K562 (cell line): ENCODE results near the gene PPIAL4G. TPM values are rescaled to one million over a fixed set of nuclear protein-coding genes. Genes with fewer than 3 reads are reported as not detected.

ENCODE experiments used
- DLX4 ChIP-seq: fragments of 250-450 bp; sonication (Bioruptor Pico); IDR thresholded peaks from 2 replicates; pipeline ENCODE4 v1.6.1; 2021; ENCODE audit warnings: mild to moderate bottlenecking
- DNMT1 ChIP-seq: fragments of 450-650 bp; IDR thresholded peaks from 2 replicates; pipeline ENCODE4 v1.6.1; 2016; ENCODE audit warnings: antibody characterized with exemption, mild to moderate bottlenecking
- ELF2 ChIP-seq: fragments of 250-450 bp; sonication (Bioruptor Pico); IDR thresholded peaks from 2 replicates; pipeline ENCODE4 v1.5.0; 2021; ENCODE audit warnings: mild to moderate bottlenecking
- ESRRB ChIP-seq: fragments of 250-450 bp; sonication (Bioruptor Pico); IDR thresholded peaks from 2 replicates; pipeline ENCODE4 v1.5.0; 2020; ENCODE audit warnings: mild to moderate bottlenecking, moderate library complexity, borderline replicate concordance
- HDAC2 ChIP-seq: fragments of 450-650 bp; IDR thresholded peaks from 2 replicates; pipeline ENCODE4 v1.6.1; 2016; ENCODE audit warnings: mild to moderate bottlenecking
- MTA2 ChIP-seq: fragments of 450-650 bp; IDR thresholded peaks from 2 replicates; pipeline ENCODE4 v1.6.1; 2016; ENCODE audit warnings: low read depth
- NFATC3 ChIP-seq: fragments of 450-650 bp; IDR thresholded peaks from 2 replicates; pipeline ENCODE4 v1.6.1; 2017; ENCODE audit warnings: mild to moderate bottlenecking
- NR2C2 ChIP-seq, 2 experiments: fragments of 200-800 bp in 1 of 2; sonication (Bioruptor generic) in 1 of 2; sonication (generic) in 1 of 2; formaldehyde crosslinking in 1 of 2; IDR thresholded peaks; 2 replicates each; pipeline versions ENCODE4 v1.6.1 to v1.8.0; 2016 to 2022; ENCODE audit warnings: mild to moderate bottlenecking in 1 of 2, missing compliant biosample characterization in 1 of 2, missing genetic modification characterization in 1 of 2, missing genetic modification reagents in 1 of 2
- SIN3A ChIP-seq, 2 experiments: fragments of 150-350 bp in 1 of 2; IDR thresholded peaks; 2 replicates each; pipeline ENCODE4 v1.6.1; 2011 to 2016; ENCODE audit warnings: borderline replicate concordance in 2 of 2, low read depth in 2 of 2, low read length in 2 of 2, mild to moderate bottlenecking in 2 of 2, moderate library complexity in 2 of 2; ENCODE audit not compliant: control insufficient read depth in 1 of 2
- ZNF280B ChIP-seq: fragments of 250-450 bp; sonication (Bioruptor Pico); IDR thresholded peaks from 2 replicates; pipeline ENCODE4 v1.5.1; 2021; ENCODE audit warnings: mild to moderate bottlenecking
- ZNF318 ChIP-seq, 2 experiments: fragments of 450-650 bp; IDR thresholded peaks; 2 replicates each; pipeline ENCODE4 v1.6.1; 2016; ENCODE audit warnings: mild to moderate bottlenecking in 2 of 2, borderline replicate concordance in 1 of 2, low read depth in 1 of 2, moderate library complexity in 1 of 2
- polyA plus RNA-seq, 8 experiments: library from polyadenylated mRNA; depleted of rRNA in 4 of 8; stranded (reverse) in 5 of 8; unstranded in 3 of 8; fragments of >200 nt; fragmentation: Nextera tagmentation in 2 of 8; fragmentation: Illumina TruSeq in 1 of 8; extraction: Ambion mirVana in 2 of 8; extraction: Trizol in 1 of 8; gene quantifications; 2 replicates each; pipeline versions ENCODE4 v1.2.1 to v1.2.3, GENCODE V29; 2011 to 2014; ENCODE audit warnings: inconsistent platforms in 1 of 8, missing spikeins in 1 of 8
- total RNA-seq, 7 experiments: library from RNA; depleted of rRNA in 6 of 7; stranded (reverse); fragments of >200 nt in 6 of 7; fragmentation: Illumina TruSeq in 2 of 7; extraction: Trizol in 2 of 7; gene quantifications; 2 replicates each; pipeline versions ENCODE4 v1.2.1 to v1.2.3, GENCODE V29; 2011 to 2021; ENCODE audit warnings: low replicate concordance in 1 of 7
- TF ChIP-seq, protein P1 (sequence below), 2 experiments: IDR thresholded peaks; 2 replicates each; pipeline ENCODE4 v1.6.1; 2011; ENCODE audit warnings: borderline replicate concordance in 1 of 2, control low read depth in 1 of 2, low read depth in 1 of 2, low read length in 1 of 2, mild to moderate bottlenecking in 1 of 2, mixed read lengths in 1 of 2, moderate library complexity in 1 of 2; ENCODE audit not compliant: insufficient read depth in 1 of 2, insufficient read length in 1 of 2, poor library complexity in 1 of 2, severe bottlenecking in 1 of 2; ENCODE audit errors: extremely low read depth in 1 of 2

The PPIAL4G gene
- total and polyA plus RNA-seq, 9 of the 15 experiments (the other 6 are each of a cell fraction or from before 2014, with no cell fraction given), result not detected

- TF ChIP-seq, protein P1, sequence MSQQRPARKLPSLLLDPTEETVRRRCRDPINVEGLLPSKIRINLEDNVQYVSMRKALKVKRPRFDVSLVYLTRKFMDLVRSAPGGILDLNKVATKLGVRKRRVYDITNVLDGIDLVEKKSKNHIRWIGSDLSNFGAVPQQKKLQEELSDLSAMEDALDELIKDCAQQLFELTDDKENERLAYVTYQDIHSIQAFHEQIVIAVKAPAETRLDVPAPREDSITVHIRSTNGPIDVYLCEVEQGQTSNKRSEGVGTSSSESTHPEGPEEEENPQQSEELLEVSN (IDR thresholded peaks at IDR 0.05; ENCODE audit: borderline replicate concordance in 1 of 2, extremely low read depth in 1 of 2, insufficient read depth in 1 of 2, insufficient read length in 1 of 2, low read depth in 1 of 2, low read length in 1 of 2, poor library complexity in 1 of 2, severe bottlenecking in 1 of 2), result peak in 1 of 2 experiments; percentile 49
- TF ChIP-seq DLX4 (CRISPR knock-in tag) (peak; percentile 96), ELF2 (CRISPR knock-in tag) (peak; percentile 87), SIN3A (IDR thresholded peaks at IDR 0.05; ENCODE audit: borderline replicate concordance in 2 of 2, control insufficient read depth in 1 of 2, low read depth in 2 of 2, low read length in 2 of 2) (peak; percentile 93 to 99), ESRRB (peak; percentile 98), ZNF318 (IDR thresholded peaks at IDR 0.05; ENCODE audit: borderline replicate concordance in 1 of 2, low read depth in 1 of 2) (peak in 1 of 2 experiments; percentile 98; a peak in 2 of 4 replicates), MTA2 (peak; percentile 47), ZNF280B (CRISPR knock-in tag) (peak; percentile 90; the same call in 1 of the 2 replicates), NR2C2 (CRISPR knock-in tag; IDR thresholded peaks at IDR 0.05) (peak; percentile 85), NR2C2 (tag; IDR thresholded peaks at IDR 0.05) (peak; percentile 52), DNMT1 (0 out of 2 replicates have a peak, but pooled peaks have one; percentile 47), NFATC3 (peak; percentile 89; the same call in 1 of the 2 replicates), HDAC2 (peak; percentile 60; the same call in 1 of the 2 replicates)
Observed at GRCh38 chr1:148522561-148523204, 39.6 kb upstream of the PPIAL4G start (continued).
